Activated naive CD4-positive, alpha-beta T cell treated with anti-CD3 and anti-CD28 coated beads for 36 hours (primary cell): Measurements from ENCODE around the gene KCNQ1OT1. TPM values are rescaled to one million over a fixed set of nuclear protein-coding genes. Genes with fewer than 3 reads are reported as not detected.

Source experiments
- CTCF ChIA-PET: fragments of 350-600 bp; sonication (Branson Sonifier 250); formaldehyde crosslinking; loops from one replicate; lab custom pipeline; 2021; ENCODE audit warnings: antibody characterized with exemption; lab: Charles Lee
- DNase-seq: peaks from one replicate; pipeline ENCODE4 v3.0.0-alpha.2; 2020
- H3K27ac Mint-ChIP-seq: one replicate; pipeline ENCODE4 v1.8.0; 2021; ENCODE audit warnings: mild to moderate bottlenecking, mixed read lengths
- H3K27me3 Mint-ChIP-seq: one replicate; pipeline ENCODE4 v1.8.0; 2021; ENCODE audit warnings: low read depth, mixed read lengths
- H3K36me3 Mint-ChIP-seq: one replicate; pipeline ENCODE4 v1.8.0; 2021; ENCODE audit warnings: low read depth, mixed read lengths
- H3K4me1 Mint-ChIP-seq: one replicate; pipeline ENCODE4 v1.8.0; 2021; ENCODE audit warnings: low read depth, mixed read lengths
- H3K4me3 Mint-ChIP-seq: one replicate; pipeline ENCODE4 v1.8.0; 2021; ENCODE audit warnings: mild to moderate bottlenecking, moderate library complexity, mixed read lengths
- H3K9me3 Mint-ChIP-seq: one replicate; pipeline ENCODE4 v1.8.0; 2021; ENCODE audit warnings: mixed read lengths
- intact Hi-C: fragments of 100-400 bp; cut with micrococcal nuclease; formaldehyde crosslinking; loops from one replicate; pipeline ENCODE4 v1.15.1; 2023
- total RNA-seq, 2 experiments: library from RNA; stranded (reverse); gene quantifications; one replicate each; pipeline ENCODE4 v1.2.3, GENCODE V29; 2021

The KCNQ1OT1 gene
- total RNA-seq, 2 experiments from 2014 or later: 0.17 to 0.20 TPM

DNA sequence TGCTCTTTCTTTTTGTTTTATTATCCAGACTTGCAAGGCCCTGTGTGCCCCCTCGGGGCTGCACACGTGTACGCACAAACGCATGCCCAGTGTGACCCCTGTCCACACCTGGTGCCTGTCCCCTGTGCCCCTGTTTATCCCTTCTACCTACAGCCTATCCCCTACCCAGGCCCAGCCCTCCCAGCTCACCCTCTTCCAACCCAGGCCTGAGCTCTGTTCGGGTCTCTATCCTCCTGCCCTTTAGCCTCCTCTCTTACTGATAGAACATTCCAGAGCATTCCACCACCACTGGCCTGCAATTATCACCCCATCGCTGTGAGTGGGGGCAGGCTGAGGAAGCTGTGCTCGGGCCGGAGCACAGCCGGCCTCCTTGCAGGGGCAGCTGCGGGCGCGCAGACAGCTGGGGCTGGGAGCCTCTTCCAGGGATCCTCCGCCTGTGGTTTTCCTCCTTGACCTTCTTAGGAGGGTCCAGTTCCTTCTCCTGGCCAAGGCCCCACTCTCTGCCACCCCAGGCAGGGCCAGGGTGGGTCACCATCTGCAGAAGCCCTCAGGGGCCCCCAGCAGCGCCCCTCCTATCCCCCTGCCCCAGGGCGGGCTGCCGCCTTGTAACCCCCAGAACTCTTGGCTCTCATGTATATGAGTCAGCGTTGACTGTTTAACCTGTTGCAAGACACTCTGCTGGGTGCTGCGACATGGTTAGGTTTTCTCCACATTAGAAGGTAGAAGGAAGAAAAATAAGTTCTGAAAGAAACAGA is 41.8 kb upstream of the KCNQ1OT1 start:
- intact Hi-C loops: no loop called here
- Mint-ChIP-seq H3K27me3 (no peaks in the 10 kb centered on the region), H3K36me3 (no peaks in the 10 kb centered on the region), H3K27ac (no peak overlapping the region), H3K9me3 (no peaks in the 10 kb centered on the region), H3K4me1 (no peaks in the 10 kb centered on the region), H3K4me3 (no peak overlapping the region)
- CTCF ChIA-PET: no interaction called here
- no peak for DNase-seq

DNA sequence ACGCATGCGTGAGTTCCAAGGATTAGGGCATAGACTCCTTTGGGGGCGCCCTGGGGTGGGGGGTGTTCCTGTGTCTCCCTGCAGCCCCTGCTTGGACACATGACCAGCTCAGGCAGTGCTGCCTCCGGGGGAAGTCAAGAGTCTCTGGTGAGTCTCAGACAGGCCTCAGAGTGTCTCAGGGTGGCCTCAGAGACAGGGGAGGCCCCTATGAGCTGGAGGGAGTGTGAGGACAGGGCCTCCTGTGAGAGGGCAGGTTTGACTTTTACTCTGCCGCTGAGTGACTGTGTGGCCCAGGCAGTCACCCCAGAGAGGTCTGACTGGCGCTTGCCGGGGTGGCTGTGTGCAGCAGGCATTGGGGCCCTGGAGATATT is 41.2 kb upstream of the KCNQ1OT1 start:
- Mint-ChIP-seq H3K27ac (no peak overlapping the region), H3K4me1 (no peaks in the 10 kb centered on the region), H3K4me3 (no peak overlapping the region), H3K9me3 (no peaks in the 10 kb centered on the region), H3K27me3 (no peaks in the 10 kb centered on the region), H3K36me3 (no peaks in the 10 kb centered on the region)
- intact Hi-C loops: no loop called here
- CTCF ChIA-PET: no interaction called here
- DNase-seq: no peak

GRCh38 chr11:2740275-2740940 is 40.6 kb upstream of the KCNQ1OT1 start:
- Mint-ChIP-seq H3K9me3 (no peaks in the 10 kb centered on the region), H3K27ac (no peak overlapping the region), H3K4me1 (no peaks in the 10 kb centered on the region), H3K36me3 (no peaks in the 10 kb centered on the region), H3K4me3 (no peak overlapping the region), H3K27me3 (no peaks in the 10 kb centered on the region)
- intact Hi-C loops: no loop called here
- no peak for DNase-seq
- CTCF ChIA-PET: no interaction called here

DNA sequence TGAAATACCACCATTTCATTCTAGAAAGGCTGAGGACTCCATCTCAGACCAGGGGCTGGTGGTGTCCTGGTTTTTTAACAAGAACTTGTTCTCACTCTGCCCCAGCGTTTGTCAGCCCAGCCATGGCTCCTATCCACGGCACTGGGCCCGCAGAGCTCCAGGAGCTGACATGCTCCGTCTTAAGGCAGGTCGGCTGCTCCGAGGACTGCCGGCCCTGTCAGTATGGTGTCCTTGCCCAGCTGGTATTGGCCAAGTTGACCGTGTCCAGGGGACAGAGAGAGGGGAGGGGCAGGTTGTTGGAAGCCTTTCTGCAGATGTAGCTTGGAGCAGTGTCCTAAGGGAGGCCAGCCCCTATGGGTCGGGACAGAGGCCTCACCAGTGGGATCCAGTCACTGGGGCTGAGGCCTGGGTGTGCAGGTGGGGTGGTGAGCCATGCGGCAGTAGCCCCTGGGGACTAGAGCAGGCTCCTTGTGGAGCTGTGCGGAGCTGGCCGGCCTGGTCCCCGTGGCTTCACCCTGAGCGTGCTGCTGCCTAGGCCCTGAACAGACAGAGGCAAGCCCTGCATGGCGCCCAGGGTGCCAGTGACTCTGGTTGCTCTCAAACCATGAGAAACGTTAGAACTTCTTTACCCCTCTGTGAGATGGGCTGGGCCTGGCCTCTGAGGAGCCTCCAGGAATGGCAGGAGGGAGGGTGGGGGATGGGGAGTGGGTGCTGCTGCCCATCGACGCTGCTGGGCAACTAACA is 39.9 kb upstream of the KCNQ1OT1 start:
- CTCF ChIA-PET: no interaction called here
- Mint-ChIP-seq H3K36me3 (no peaks in the 10 kb centered on the region), H3K4me1 (no peaks in the 10 kb centered on the region), H3K9me3 (no peaks in the 10 kb centered on the region), H3K27me3 (no peaks in the 10 kb centered on the region), H3K27ac (no peak overlapping the region), H3K4me3 (no peak overlapping the region)
- no peak for DNase-seq
- intact Hi-C loops: no loop called here

GRCh38 chr11:2738551-2739431 is 39.0 kb upstream of the KCNQ1OT1 start:
- intact Hi-C loops: no loop called here
- H3K36me3 Mint-ChIP-seq: no peaks in the 10 kb centered on the region
- no peak overlapping the region for H3K4me3 Mint-ChIP-seq
- H3K4me1 Mint-ChIP-seq: no peaks in the 10 kb centered on the region
- no peak for DNase-seq
- CTCF ChIA-PET: no interaction called here
- H3K9me3 Mint-ChIP-seq: no peaks in the 10 kb centered on the region
- H3K27ac Mint-ChIP-seq: no peak overlapping the region
- H3K27me3 Mint-ChIP-seq: no peaks in the 10 kb centered on the region

- H3K4me3 Mint-ChIP-seq: no peak overlapping the region
- intact Hi-C loops: no loop called here
- H3K4me1 Mint-ChIP-seq: no peaks in the 10 kb centered on the region
- no peak for DNase-seq
- H3K27ac Mint-ChIP-seq: no peak overlapping the region
- no peaks in the 10 kb centered on the region for H3K9me3 Mint-ChIP-seq
- no peaks in the 10 kb centered on the region for H3K27me3 Mint-ChIP-seq
- H3K36me3 Mint-ChIP-seq: no peaks in the 10 kb centered on the region
- CTCF ChIA-PET: no interaction called here
Observed at GRCh38 chr11:2737866-2738265, 38.1 kb upstream of the KCNQ1OT1 start.

- no peaks in the 10 kb centered on the region for H3K27me3 Mint-ChIP-seq
- CTCF ChIA-PET: no interaction called here
- no peak overlapping the region for H3K27ac Mint-ChIP-seq
- H3K36me3 Mint-ChIP-seq: no peaks in the 10 kb centered on the region
- no peak overlapping the region for H3K4me3 Mint-ChIP-seq
- intact Hi-C loops: no loop called here
- no peaks in the 10 kb centered on the region for H3K4me1 Mint-ChIP-seq
- DNase-seq: no peak
- no peaks in the 10 kb centered on the region for H3K9me3 Mint-ChIP-seq
Observed at GRCh38 chr11:2737226-2737590, 37.4 kb upstream of the KCNQ1OT1 start.

- no peak for DNase-seq
- Mint-ChIP-seq H3K4me3 (no peak overlapping the region), H3K36me3 (no peaks in the 10 kb centered on the region), H3K4me1 (no peaks in the 10 kb centered on the region), H3K27ac (no peak overlapping the region), H3K27me3 (no peaks in the 10 kb centered on the region), H3K9me3 (no peaks in the 10 kb centered on the region)
- CTCF ChIA-PET: no interaction called here
- intact Hi-C loops: no loop called here
Observed at GRCh38 chr11:2736577-2737225, 36.9 kb upstream of the KCNQ1OT1 start.

- H3K36me3 Mint-ChIP-seq: no peaks in the 10 kb centered on the region
- intact Hi-C loops: no loop called here
- DNase-seq: no peak
- no peaks in the 10 kb centered on the region for H3K9me3 Mint-ChIP-seq
- H3K27me3 Mint-ChIP-seq: no peaks in the 10 kb centered on the region
- no peaks in the 10 kb centered on the region for H3K4me1 Mint-ChIP-seq
- no peak overlapping the region for H3K4me3 Mint-ChIP-seq
- no peak overlapping the region for H3K27ac Mint-ChIP-seq
- CTCF ChIA-PET: no interaction called here
Observed at GRCh38 chr11:2735053-2735589, 35.3 kb upstream of the KCNQ1OT1 start.

GRCh38 chr11:2734181-2735052 is 34.6 kb upstream of the KCNQ1OT1 start:
- Mint-ChIP-seq H3K9me3 (no peaks in the 10 kb centered on the region), H3K27ac (no peak overlapping the region), H3K4me3 (no peak overlapping the region), H3K4me1 (no peaks in the 10 kb centered on the region), H3K36me3 (no peaks in the 10 kb centered on the region), H3K27me3 (no peaks in the 10 kb centered on the region)
- CTCF ChIA-PET: no interaction called here
- DNase-seq: no peak
- intact Hi-C loops: no loop called here

GRCh38 chr11:2732940-2733628 is 33.3 kb upstream of the KCNQ1OT1 start:
- no peak overlapping the region for H3K4me3 Mint-ChIP-seq
- H3K36me3 Mint-ChIP-seq: no peaks in the 10 kb centered on the region
- H3K9me3 Mint-ChIP-seq: no peaks in the 10 kb centered on the region
- no peak for DNase-seq
- intact Hi-C loops: no loop called here
- H3K27me3 Mint-ChIP-seq: no peaks in the 10 kb centered on the region
- H3K27ac Mint-ChIP-seq: no peak overlapping the region
- CTCF ChIA-PET: no interaction called here
- no peaks in the 10 kb centered on the region for H3K4me1 Mint-ChIP-seq
